Esophagus muscularis mucosa (tissue), 4 donors: ENCODE results near the gene ULBP2. TPM values are rescaled to one million over a fixed set of nuclear protein-coding genes. Genes with fewer than 3 reads are reported as not detected.

Experiments
- DNase-seq: peaks from one replicate; pipeline ENCODE4 v3.0.0-alpha.2; 2017; ENCODE audit errors: extremely low spot score
- H3K27ac ChIP-seq, 4 donors: fragments of 200-600 bp; sonication (generic); replicated peaks in 1 of 4; 1 replicate in 3 of 4; 2 replicates in 1 of 4; pipeline ENCODE4 v1.5.1; 2016 to 2019; ENCODE audit warnings: mild to moderate bottlenecking in 1 of 4
- H3K27me3 ChIP-seq, 4 donors: fragments of 200-600 bp; sonication (generic); one replicate each; pipeline versions ENCODE4 v1.5.1 to v1.6.0; 2016 to 2019
- H3K36me3 ChIP-seq, 4 donors: fragments of 200-600 bp; sonication (generic); one replicate each; pipeline ENCODE4 v1.5.1; 2016 to 2019
- H3K4me1 ChIP-seq, 4 donors: fragments of 200-600 bp; sonication (generic); one replicate each; pipeline ENCODE4 v1.5.1; 2016 to 2019
- H3K4me3 ChIP-seq, 4 donors: fragments of 200-600 bp; sonication (generic); 1 replicate in 2 of 4; 2 replicates in 2 of 4; pipeline ENCODE4 v1.5.1; 2016 to 2019; ENCODE audit warnings: mild to moderate bottlenecking in 4 of 4, moderate library complexity in 1 of 4
- H3K9me3 ChIP-seq, 4 donors: fragments of 200-600 bp; sonication (generic); 1 replicate in 3 of 4; 2 replicates in 1 of 4; pipeline ENCODE4 v1.5.1; 2016 to 2019
- CTCF ChIP-seq, 3 experiments: fragments of 200-600 bp in 2 of 3; fragments of 450-650 bp in 1 of 3; sonication (generic) in 2 of 3; IDR thresholded peaks; one replicate each; pipeline ENCODE4 v1.5.1; 2017 to 2019; ENCODE audit warnings: antibody characterized with exemption in 3 of 3, mild to moderate bottlenecking in 2 of 3, moderate library complexity in 1 of 3
- EP300 ChIP-seq: sonication (generic); formaldehyde crosslinking; IDR thresholded peaks from one replicate; pipeline ENCODE4 v1.6.1; 2017; ENCODE audit warnings: antibody characterized with exemption
- POLR2A ChIP-seq: fragments of 450-650 bp; IDR thresholded peaks from one replicate; pipeline ENCODE4 v1.6.1; 2017; ENCODE audit warnings: antibody characterized with exemption, moderate library complexity, mild to moderate bottlenecking, low read depth
- POLR2AphosphoS5 ChIP-seq, 2 donors: sonication (generic); formaldehyde crosslinking; IDR thresholded peaks; one replicate each; pipeline ENCODE4 v1.6.1; 2017; ENCODE audit warnings: antibody characterized with exemption in 2 of 2
- WGBS: methylation state at CpG from one replicate; pipeline ENCODE4 v1.1.5; 2018; 5-methylcytosine and 5-hydroxymethylcytosine counted together
- intact Hi-C: fragments of 100-400 bp; cut with DNase I; formaldehyde crosslinking; loops from one replicate; pipeline ENCODE4 v1.15.1; 2023
- total RNA-seq, 4 donors: library from RNA; depleted of rRNA; stranded (reverse); fragments of >200 nt; gene quantifications; one replicate each; pipeline versions ENCODE4 v1.1.0 to v1.2.1, GENCODE V29; 2016

Gene ULBP2
- total RNA-seq, 4 donors from 2014 or later, result 0.39 TPM; not detected in 3

GRCh38 chr6:149975400-149975799 is 33.6 kb downstream of the ULBP2 start:
- Histone ChIP-seq H3K4me1 (no peaks in the 10 kb centered on the region), H3K27me3 (peaks cover 0 to 67% (median 2%) of the 10 kb centered on the region in 4 donors), H3K36me3 (no peaks in the 10 kb centered on the region), H3K9me3 (no peaks in the 10 kb centered on the region), H3K4me3 (no peak overlapping the region), H3K27ac (no peak overlapping the region)
- TF ChIP-seq CTCF (IDR thresholded peaks at IDR 0.05) (no peak), POLR2A (no peak), EP300 (no peak), POLR2AphosphoS5 (IDR thresholded peaks at IDR 0.05) (no peak)
- DNase-seq, result no peak
- intact Hi-C loops, result no loop called here

GRCh38 chr6:149977221-149977620 is 35.4 kb downstream of the ULBP2 start:
- no peak for DNase-seq
- Histone ChIP-seq H3K27ac (no peak overlapping the region), H3K36me3 (no peaks in the 10 kb centered on the region), H3K9me3 (no peaks in the 10 kb centered on the region), H3K27me3 (peaks cover 0 to 74% (median 6%) of the 10 kb centered on the region in 4 donors), H3K4me1 (no peaks in the 10 kb centered on the region), H3K4me3 (no peak overlapping the region)
- TF ChIP-seq POLR2A, result no peak
- TF ChIP-seq CTCF (IDR thresholded peaks at IDR 0.05), result no peak
- no peak for TF ChIP-seq EP300
- TF ChIP-seq POLR2AphosphoS5 (IDR thresholded peaks at IDR 0.05), result no peak
- 72% methylated on average over 4 of the region's 4 CpGs for WGBS
- intact Hi-C loops, result no loop called here

- DNase-seq, result no peak
- no peak for TF ChIP-seq CTCF (IDR thresholded peaks at IDR 0.05)
- no peak for TF ChIP-seq POLR2A
- TF ChIP-seq EP300, result no peak
- no peak for TF ChIP-seq POLR2AphosphoS5 (IDR thresholded peaks at IDR 0.05)
- Histone ChIP-seq H3K4me1 (no peaks in the 10 kb centered on the region), H3K27me3 (peaks cover 0 to 82% (median 9%) of the 10 kb centered on the region in 4 donors), H3K4me3 (no peak overlapping the region), H3K36me3 (no peaks in the 10 kb centered on the region), H3K9me3 (no peaks in the 10 kb centered on the region), H3K27ac (no peak overlapping the region)
- intact Hi-C loops, result no loop called here
These were observed 36.8 kb downstream of the ULBP2 start for GRCh38 chr6:149978610-149979009.

- Histone ChIP-seq H3K4me3 (no peak overlapping the region), H3K4me1 (no peaks in the 10 kb centered on the region), H3K9me3 (no peaks in the 10 kb centered on the region), H3K27me3 (peaks cover 0 to 76% (median 7%) of the 10 kb centered on the region in 4 donors), H3K27ac (no peak overlapping the region), H3K36me3 (no peaks in the 10 kb centered on the region)
- intact Hi-C loops, result no loop called here
- DNase-seq, result no peak
- TF ChIP-seq POLR2AphosphoS5 (IDR thresholded peaks at IDR 0.05), result no peak
- no peak for TF ChIP-seq POLR2A
- TF ChIP-seq CTCF (IDR thresholded peaks at IDR 0.05), result no peak
- no peak for TF ChIP-seq EP300
- 75% methylated on average over 6 of the region's 6 CpGs for WGBS
These were observed 37.5 kb downstream of the ULBP2 start for GRCh38 chr6:149979293-149979692.

- no peak overlapping the region for H3K27ac ChIP-seq
- H3K27me3 ChIP-seq, result peaks cover 0 to 88% (median 33%) of the 10 kb centered on the region in 4 donors
- no peaks in the 10 kb centered on the region for H3K4me1 ChIP-seq
- no peak overlapping the region for H3K4me3 ChIP-seq
- H3K36me3 ChIP-seq, result no peaks in the 10 kb centered on the region
- peaks cover 0 to 11% (median 9%) of the 10 kb centered on the region in 4 donors for H3K9me3 ChIP-seq
- no peak for DNase-seq
- intact Hi-C loops, result no loop called here
- TF ChIP-seq CTCF (IDR thresholded peaks at IDR 0.05), result no peak
- WGBS, result 37% methylated on average over 9 of the region's 9 CpGs
These were observed 41.3 kb downstream of the ULBP2 start for GRCh38 chr6:149983145-149983544.
